Duodenal mucosa (tissue), 2 donors: ENCODE data around the gene SMYD3.

Experiments
- H3K27ac ChIP-seq: one replicate; pipeline ENCODE4 v1.7.0; 2013; ENCODE audit warnings: low read depth, low read length
- H3K27me3 ChIP-seq, 2 donors: one replicate each; pipeline ENCODE4 v1.7.0; 2013; ENCODE audit warnings: low read length in 2 of 2, control low read depth in 1 of 2; ENCODE audit not compliant: insufficient read depth in 2 of 2, control insufficient read depth in 1 of 2
- H3K36me3 ChIP-seq, 2 donors: one replicate each; pipeline ENCODE4 v1.7.0; 2013; ENCODE audit warnings: low read length in 2 of 2, control low read depth in 1 of 2; ENCODE audit not compliant: insufficient read depth in 2 of 2, control insufficient read depth in 1 of 2
- H3K4me1 ChIP-seq, 2 donors: one replicate each; pipeline ENCODE4 v1.7.0; 2013; ENCODE audit warnings: low read length in 2 of 2, control low read depth in 1 of 2; ENCODE audit not compliant: insufficient read depth in 2 of 2, control insufficient read depth in 1 of 2
- H3K4me3 ChIP-seq, 2 donors: one replicate each; pipeline ENCODE4 v1.7.0; 2013; ENCODE audit warnings: low read length in 2 of 2, low read depth in 1 of 2
- H3K9ac ChIP-seq, 2 donors: one replicate each; pipeline ENCODE4 v1.7.0; 2013; ENCODE audit warnings: low read length in 2 of 2, low read depth in 1 of 2
- H3K9me3 ChIP-seq, 2 donors: one replicate each; pipeline ENCODE4 v1.7.0; 2013; ENCODE audit warnings: low read length in 2 of 2, control low read depth in 1 of 2; ENCODE audit not compliant: control insufficient read depth in 1 of 2

Gene SMYD3

DNA sequence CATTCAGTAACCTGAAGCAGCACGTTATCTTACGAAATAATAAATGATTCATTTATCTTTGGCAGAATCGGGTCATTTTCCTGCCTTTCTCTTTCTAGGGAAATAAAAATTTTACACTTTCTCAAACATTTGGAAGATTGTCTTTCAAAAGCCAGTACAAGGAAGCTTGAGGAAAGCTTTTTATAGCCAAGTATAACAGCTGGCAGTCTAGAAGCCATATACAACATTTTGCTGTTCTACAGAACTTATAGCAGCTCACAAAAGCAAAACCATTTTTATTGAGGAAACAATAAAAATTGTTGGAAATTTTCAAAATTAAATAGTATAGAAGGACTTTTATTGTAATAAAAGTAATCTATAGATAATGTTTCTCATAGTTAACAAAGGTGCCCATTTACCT is 448.6 kb downstream of the SMYD3 start:
- no peak overlapping the region for H3K9ac ChIP-seq
- no peaks in the 10 kb centered on the region for H3K9me3 ChIP-seq
- H3K27ac ChIP-seq, result no peak overlapping the region
- H3K27me3 ChIP-seq, result no peaks in the 10 kb centered on the region
- H3K36me3 ChIP-seq, result no peaks in the 10 kb centered on the region
- no peaks in the 10 kb centered on the region for H3K4me1 ChIP-seq
- no peak overlapping the region for H3K4me3 ChIP-seq

DNA sequence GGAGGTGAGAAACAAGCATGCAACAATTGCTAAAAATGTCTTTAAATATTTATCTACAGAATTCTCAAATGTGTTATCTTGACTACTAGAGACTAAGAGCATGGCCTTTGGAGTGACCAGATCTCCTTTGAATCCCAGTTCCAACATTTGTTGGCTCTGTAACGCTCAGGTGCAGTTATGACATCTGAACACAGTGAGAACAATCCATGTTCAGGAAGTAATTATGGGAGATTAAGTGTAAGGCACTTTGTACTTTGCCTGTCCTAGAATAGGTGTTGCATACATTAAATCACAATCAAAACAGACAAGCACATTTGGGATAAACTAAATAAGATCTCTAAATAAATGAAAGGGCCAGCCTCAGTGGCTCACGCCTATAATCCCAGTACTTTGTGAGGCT is 454.5 kb downstream of the SMYD3 start:
- Histone ChIP-seq H3K36me3 (no peaks in the 10 kb centered on the region), H3K9me3 (no peaks in the 10 kb centered on the region), H3K4me1 (peaks cover 0 to 7% of the 10 kb centered on the region in 2 donors), H3K9ac (no peak overlapping the region), H3K4me3 (no peak overlapping the region), H3K27ac (no peak overlapping the region), H3K27me3 (no peaks in the 10 kb centered on the region)

DNA sequence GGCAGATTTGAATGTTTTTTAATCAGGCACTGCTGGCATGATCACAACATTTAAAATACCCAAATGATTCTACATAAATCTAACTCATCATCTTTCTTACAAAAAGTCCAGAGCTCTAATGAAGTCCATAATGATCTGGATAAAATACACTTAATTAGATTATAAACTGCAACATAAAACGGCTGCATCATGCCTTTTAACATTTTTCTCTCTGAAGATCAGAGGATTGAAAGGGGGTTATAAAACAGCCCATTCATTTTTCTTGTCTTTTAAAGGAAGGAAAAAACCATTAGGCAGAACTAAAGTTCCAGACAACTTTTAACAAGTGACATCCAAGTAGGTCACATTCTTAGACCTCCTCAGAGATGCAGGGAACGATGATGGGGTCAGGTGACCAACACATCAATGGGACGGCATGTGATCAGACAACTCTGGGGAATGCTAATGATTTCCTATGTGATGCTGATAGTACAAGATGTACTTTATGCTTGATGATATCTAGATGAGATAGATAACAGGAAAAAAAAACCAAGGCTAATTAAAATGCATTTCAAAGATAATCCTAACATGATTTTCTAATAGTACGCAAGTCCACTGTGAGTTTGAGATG is 455.1 kb downstream of the SMYD3 start:
- no peaks in the 10 kb centered on the region for H3K27me3 ChIP-seq
- no peaks in the 10 kb centered on the region for H3K36me3 ChIP-seq
- no peaks in the 10 kb centered on the region for H3K9me3 ChIP-seq
- no peak overlapping the region for H3K27ac ChIP-seq
- peaks cover 0 to 7% of the 10 kb centered on the region in 2 donors for H3K4me1 ChIP-seq
- no peak overlapping the region for H3K9ac ChIP-seq
- no peak overlapping the region for H3K4me3 ChIP-seq

DNA sequence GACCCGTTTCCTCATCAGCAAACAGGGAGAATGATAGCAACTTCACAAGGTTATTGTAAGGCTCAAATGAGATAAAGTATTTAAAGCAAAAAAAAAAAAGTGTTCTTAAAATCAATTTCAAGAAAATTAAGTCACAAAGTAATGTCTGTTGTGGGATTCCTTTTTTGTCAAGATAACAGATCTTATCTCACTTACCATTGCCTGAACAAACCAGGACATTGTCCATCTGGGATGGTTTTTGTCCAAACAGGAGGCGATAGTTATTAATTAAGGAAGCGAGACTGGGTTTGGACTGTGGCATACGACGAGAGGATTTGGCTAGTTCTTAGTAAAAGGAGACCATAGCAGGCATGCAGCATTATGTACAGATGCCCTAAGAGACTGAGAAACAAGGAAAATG is 458.4 kb downstream of the SMYD3 start:
- Histone ChIP-seq H3K4me1 (peaks cover 0 to 7% of the 10 kb centered on the region in 2 donors), H3K9ac (no peak overlapping the region), H3K36me3 (no peaks in the 10 kb centered on the region), H3K4me3 (no peak overlapping the region), H3K27ac (no peak overlapping the region), H3K9me3 (no peaks in the 10 kb centered on the region), H3K27me3 (no peaks in the 10 kb centered on the region)

DNA sequence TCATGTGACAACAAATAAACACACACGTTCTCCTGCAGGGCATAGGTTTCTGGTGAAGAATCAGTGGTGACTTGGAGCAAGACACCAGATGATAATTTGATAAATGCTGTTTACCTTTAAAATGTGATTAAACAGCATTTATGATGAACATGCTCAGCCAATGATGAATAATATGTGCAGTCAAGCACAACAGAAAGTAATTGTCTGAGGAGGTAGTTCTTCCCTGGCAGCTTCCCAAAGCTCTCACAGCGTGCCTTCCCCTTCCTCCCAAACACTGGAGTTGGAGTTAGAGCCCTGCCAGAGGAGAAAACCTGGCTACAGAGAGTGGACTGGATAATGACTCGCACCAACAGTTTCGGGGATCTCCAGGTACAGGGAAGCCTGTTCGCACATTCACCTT is 463.5 kb downstream of the SMYD3 start:
- H3K9ac ChIP-seq, result no peak overlapping the region
- no peaks in the 10 kb centered on the region for H3K27me3 ChIP-seq
- no peaks in the 10 kb centered on the region for H3K9me3 ChIP-seq
- H3K27ac ChIP-seq, result no peak overlapping the region
- no peaks in the 10 kb centered on the region for H3K4me1 ChIP-seq
- H3K36me3 ChIP-seq, result no peaks in the 10 kb centered on the region
- H3K4me3 ChIP-seq, result no peak overlapping the region

DNA sequence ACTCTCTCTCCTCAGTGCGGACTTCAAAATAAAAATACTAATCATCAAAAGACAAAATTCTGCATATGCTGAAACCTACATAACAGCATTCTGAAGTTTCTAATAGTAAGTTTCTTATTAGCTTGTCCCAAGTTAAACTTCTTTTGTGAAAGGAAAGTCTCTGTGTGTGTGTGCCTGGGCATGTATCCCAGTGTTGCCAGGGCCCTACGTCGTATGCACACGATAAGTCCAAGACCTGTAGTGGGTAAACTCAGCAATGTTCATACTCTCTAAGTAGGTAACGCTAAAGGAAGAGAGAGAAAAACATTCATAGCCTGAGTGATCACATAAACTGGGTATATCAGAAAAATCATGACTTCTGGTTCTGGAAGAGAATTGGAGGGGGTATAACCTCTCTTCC is 465.7 kb downstream of the SMYD3 start:
- Histone ChIP-seq H3K4me1 (no peaks in the 10 kb centered on the region), H3K9ac (no peak overlapping the region), H3K27ac (no peak overlapping the region), H3K27me3 (no peaks in the 10 kb centered on the region), H3K36me3 (no peaks in the 10 kb centered on the region), H3K4me3 (no peak overlapping the region), H3K9me3 (no peaks in the 10 kb centered on the region)

DNA sequence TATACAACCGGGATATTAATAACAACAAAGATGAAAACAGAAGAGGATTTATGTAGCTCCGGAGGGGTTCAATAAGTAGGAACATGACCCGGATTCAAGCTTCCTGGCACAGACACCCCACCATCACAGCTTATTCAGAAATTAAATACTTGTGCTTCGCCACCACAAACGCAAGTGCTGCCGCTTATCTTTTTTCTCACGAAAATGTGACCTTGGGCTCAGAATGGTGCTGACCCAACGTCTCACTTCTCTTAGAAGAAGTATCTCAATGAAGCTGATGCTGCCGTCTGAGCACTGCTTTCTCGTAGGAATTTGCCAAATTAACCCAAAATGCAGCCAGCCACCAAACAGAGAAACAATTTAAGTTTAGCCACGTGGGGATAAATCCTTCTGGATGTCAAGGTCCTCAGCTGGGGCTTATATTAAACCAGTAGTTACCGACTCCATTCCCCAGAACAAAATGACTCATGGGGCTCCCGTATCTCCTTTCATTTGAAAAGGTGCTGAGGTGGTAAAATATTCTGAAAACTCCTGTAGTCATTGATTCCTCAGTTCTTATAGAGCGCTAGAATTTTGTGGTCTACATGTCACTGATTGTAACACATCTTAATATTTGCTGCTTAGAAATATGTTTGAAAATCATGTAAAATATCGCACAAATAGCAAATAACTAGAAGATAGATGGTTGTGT is 466.7 kb downstream of the SMYD3 start:
- H3K9me3 ChIP-seq, result no peaks in the 10 kb centered on the region
- no peak overlapping the region for H3K9ac ChIP-seq
- H3K36me3 ChIP-seq, result no peaks in the 10 kb centered on the region
- no peaks in the 10 kb centered on the region for H3K4me1 ChIP-seq
- no peak overlapping the region for H3K27ac ChIP-seq
- H3K27me3 ChIP-seq, result no peaks in the 10 kb centered on the region
- H3K4me3 ChIP-seq, result no peak overlapping the region

DNA sequence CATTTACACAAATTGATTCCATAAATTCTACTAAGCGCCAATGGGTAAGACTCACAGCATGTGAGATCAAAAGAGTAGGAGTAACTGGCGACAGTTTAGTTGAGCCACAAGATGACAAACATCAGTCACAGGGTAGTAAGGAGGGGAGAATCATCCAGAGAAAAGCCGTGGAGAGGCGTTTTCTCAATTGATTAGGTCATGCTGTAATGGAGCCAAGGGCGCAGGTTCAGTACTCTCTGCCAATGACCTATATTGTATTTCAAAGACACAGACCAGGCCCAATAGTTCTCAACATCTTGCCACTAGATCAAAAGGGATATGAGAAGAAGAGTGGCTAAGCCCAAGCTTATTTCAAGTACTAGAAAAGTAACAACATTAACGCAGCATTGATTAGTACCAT is 467.5 kb downstream of the SMYD3 start:
- no peaks in the 10 kb centered on the region for H3K36me3 ChIP-seq
- H3K4me1 ChIP-seq, result no peaks in the 10 kb centered on the region
- no peak overlapping the region for H3K4me3 ChIP-seq
- H3K27ac ChIP-seq, result no peak overlapping the region
- H3K27me3 ChIP-seq, result no peaks in the 10 kb centered on the region
- H3K9me3 ChIP-seq, result no peaks in the 10 kb centered on the region
- H3K9ac ChIP-seq, result no peak overlapping the region

DNA sequence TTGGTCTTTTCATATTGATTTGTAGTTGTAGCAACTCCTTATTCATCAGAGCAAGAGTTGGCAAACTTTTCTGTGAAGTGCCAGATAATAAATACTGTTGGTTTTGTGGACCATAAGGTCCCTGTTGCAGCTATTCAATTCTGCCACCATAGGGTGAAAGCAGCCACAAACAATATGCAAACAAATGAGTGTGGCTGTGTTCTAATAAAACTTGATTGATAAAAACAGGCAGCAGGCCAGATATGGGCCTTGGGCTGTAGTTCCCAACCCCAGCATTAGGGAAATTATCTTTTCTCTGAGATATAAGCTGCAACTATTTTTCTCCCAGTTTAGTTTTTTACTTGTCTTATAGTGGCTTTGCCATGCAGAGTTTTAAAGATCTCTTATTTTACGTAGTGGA is 469.2 kb downstream of the SMYD3 start:
- Histone ChIP-seq H3K9ac (no peak overlapping the region), H3K27me3 (no peaks in the 10 kb centered on the region), H3K4me1 (no peaks in the 10 kb centered on the region), H3K4me3 (no peak overlapping the region), H3K9me3 (no peaks in the 10 kb centered on the region), H3K36me3 (no peaks in the 10 kb centered on the region), H3K27ac (no peak overlapping the region)

DNA sequence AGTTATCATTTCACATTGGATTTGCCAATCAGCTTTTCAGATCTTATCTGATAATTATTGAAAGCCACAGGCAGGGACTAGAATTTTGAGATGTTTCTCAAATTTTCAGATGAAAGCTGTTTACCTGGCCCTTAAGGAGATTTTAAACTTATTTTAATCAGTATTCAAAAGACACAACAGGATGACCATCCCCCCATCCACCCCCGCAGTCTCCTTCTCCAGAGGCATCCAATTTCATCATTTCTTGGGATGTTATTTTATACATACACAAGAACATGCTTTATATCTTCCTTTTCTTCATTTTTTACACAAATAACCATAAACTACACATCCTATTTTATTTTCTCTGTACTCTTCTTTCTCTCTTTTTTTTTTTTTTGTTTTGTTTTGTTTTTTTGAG is 470.9 kb downstream of the SMYD3 start:
- Histone ChIP-seq H3K27ac (no peak overlapping the region), H3K9ac (no peak overlapping the region), H3K4me1 (peaks cover 0 to 8% of the 10 kb centered on the region in 2 donors), H3K27me3 (no peaks in the 10 kb centered on the region), H3K36me3 (no peaks in the 10 kb centered on the region), H3K9me3 (no peaks in the 10 kb centered on the region), H3K4me3 (no peak overlapping the region)
